Keratinocyte (primary cell): ENCODE data around the gene TUBB2B. TPM values are rescaled to one million over a fixed set of nuclear protein-coding genes. Genes with fewer than 3 reads are reported as not detected.
A peak's percentile ranks its signal among the peaks of the same experiment; 100 is the strongest.

Source experiments
- DNase-seq: peaks from one replicate; pipeline ENCODE4 v3.0.0-alpha.2; 2011; ENCODE audit warnings: low read depth, missing footprints, low spot score
- FAIRE-seq: peaks from 2 replicates; lab custom pipeline; 2011; peaks lifted over from hg19 to GRCh38; lab: Jason Lieb, UNC
- H2AFZ ChIP-seq: 2 replicates; pipeline ENCODE4 v1.6.0; 2012; ENCODE audit warnings: low read length, control low read depth, inconsistent platforms; ENCODE audit not compliant: control insufficient read depth
- H3K27ac ChIP-seq: 2 replicates; pipeline ENCODE4 v1.5.1; 2011; ENCODE audit warnings: low read length; ENCODE audit not compliant: control insufficient read depth, insufficient read depth
- H3K27me3 ChIP-seq: 3 replicates; pipeline ENCODE4 v1.6.0; 2011; ENCODE audit warnings: low read length; ENCODE audit not compliant: control insufficient read depth, insufficient read depth; ENCODE audit errors: extremely low read depth
- H3K36me3 ChIP-seq, 2 experiments: 2 replicates in 1 of 2; 3 replicates in 1 of 2; pipeline ENCODE4 v1.5.1; 2011; ENCODE audit warnings: low read length in 2 of 2, mild to moderate bottlenecking in 1 of 2; ENCODE audit not compliant: control insufficient read depth in 2 of 2, insufficient read depth in 2 of 2; ENCODE audit errors: extremely low read depth in 1 of 2
- H3K4me1 ChIP-seq: 3 replicates; pipeline ENCODE4 v1.5.1; 2011; ENCODE audit warnings: low read length; ENCODE audit not compliant: control insufficient read depth, insufficient read depth; ENCODE audit errors: extremely low read depth
- H3K4me2 ChIP-seq: 3 replicates; pipeline ENCODE4 v1.6.0; 2011; ENCODE audit warnings: low read depth, low read length; ENCODE audit not compliant: control insufficient read depth, insufficient read depth; ENCODE audit errors: extremely low read depth
- H3K4me3 ChIP-seq, 3 experiments: fragments of 200-600 bp in 1 of 3; sonication (generic) in 1 of 3; 2 replicates in 2 of 3; 3 replicates in 1 of 3; pipeline ENCODE4 v1.5.1; 2011 to 2016; ENCODE audit warnings: low read length in 3 of 3, mild to moderate bottlenecking in 3 of 3, control low read depth in 2 of 3, inconsistent platforms in 1 of 3, low read depth in 1 of 3, mixed read lengths in 1 of 3, mixed run types in 1 of 3, moderate library complexity in 1 of 3; ENCODE audit not compliant: control insufficient read depth in 2 of 3, insufficient read depth in 2 of 3; ENCODE audit errors: extremely low read depth in 1 of 3
- H3K79me2 ChIP-seq: 2 replicates; pipeline ENCODE4 v1.6.0; 2012; ENCODE audit warnings: low read length; ENCODE audit not compliant: control insufficient read depth, insufficient read depth
- H3K9ac ChIP-seq: 3 replicates; pipeline ENCODE4 v1.6.0; 2011; ENCODE audit warnings: low read length; ENCODE audit not compliant: control insufficient read depth, insufficient read depth; ENCODE audit errors: extremely low read depth
- H3K9me1 ChIP-seq: 3 replicates; pipeline ENCODE4 v1.6.0; 2011; ENCODE audit warnings: low read length; ENCODE audit not compliant: control insufficient read depth, insufficient read depth; ENCODE audit errors: extremely low read depth
- H3K9me3 ChIP-seq: 2 replicates; pipeline ENCODE4 v1.5.1; 2012; ENCODE audit warnings: low read depth, low read length; ENCODE audit not compliant: control insufficient read depth
- H4K20me1 ChIP-seq: 3 replicates; pipeline ENCODE4 v1.6.0; 2011; ENCODE audit warnings: low read length; ENCODE audit not compliant: control insufficient read depth, insufficient read depth; ENCODE audit errors: extremely low read depth
- EZH2 ChIP-seq: IDR thresholded peaks from one replicate; pipeline ENCODE4 v1.6.1; 2012; ENCODE audit warnings: inconsistent platforms, mild to moderate bottlenecking, low read length, moderate library complexity
- dilution Hi-C: fragments of 300-500 bp; cut with MboI; formaldehyde crosslinking; loops from one replicate; pipeline ENCODE4 v1.7.0; 2020; ENCODE audit warnings: low sequenced_read_pairs; ENCODE audit not compliant: extremely low pct_ligation_motif_present
- polyA minus RNA-seq, 3 experiments: library from RNA; depleted of rRNA, polyadenylated mRNA; stranded (reverse); fragments of >200 nt; gene quantifications; 1 replicate in 1 of 3; 2 replicates in 1 of 3; 3 replicates in 1 of 3; pipeline ENCODE4 v1.2.3, GENCODE V29; 2011
- polyA plus RNA-seq, 5 experiments: library from polyadenylated mRNA; depleted of rRNA in 3 of 5; stranded (reverse) in 3 of 5; stranded (forward) in 1 of 5; unstranded in 1 of 5; fragments of >200 nt; gene quantifications; 1 replicate in 1 of 5; 2 replicates in 3 of 5; 3 replicates in 1 of 5; pipeline versions ENCODE4 v1.2.1 to v1.2.3, GENCODE V29; 2011 to 2012; ENCODE audit warnings: missing spikeins in 2 of 5, low read depth in 1 of 5, low replicate concordance in 1 of 5
- TF ChIP-seq, protein P1 (sequence below), 3 experiments: IDR thresholded peaks in 1 of 3; conservative IDR thresholded peaks in 1 of 3; optimal IDR thresholded peaks in 1 of 3; 2 replicates in 2 of 3; 3 replicates in 1 of 3; pipeline versions ENCODE3 to v1.5.1; 2011; ENCODE audit warnings: low read length in 3 of 3, mild to moderate bottlenecking in 3 of 3, moderate library complexity in 2 of 3, control low read depth in 1 of 3, inconsistent platforms in 1 of 3; ENCODE audit not compliant: insufficient read depth in 2 of 3; ENCODE audit errors: extremely low read depth in 1 of 3

The TUBB2B gene
- 0.04 TPM in 1 of 3 replicates, not detected in the others for polyA plus RNA-seq
- 1.0 TPM for polyA plus RNA-seq (2011; ENCODE audit: low read depth)
- 0.04 and 0.09 TPM in 2 replicates for polyA plus RNA-seq (2011; cell fraction: cytosol; rRNA removed)
- not detected in 2 replicates for polyA plus RNA-seq (2011; cell fraction: nucleus; rRNA removed)
- 2.1 TPM in 1 of 2 replicates, not detected in the other for polyA plus RNA-seq (2012; ENCODE audit: low replicate concordance)
- polyA minus RNA-seq: 0.13 to 0.51 TPM in 2 of 3 replicates, not detected in the other
- polyA minus RNA-seq (2011; cell fraction: cytosol; rRNA and poly(A)+ RNA removed): not detected
- not detected in 2 replicates for polyA minus RNA-seq (2011; cell fraction: nucleus; rRNA and poly(A)+ RNA removed)

- dilution Hi-C loops: no loop called here
- Histone ChIP-seq H3K4me2 (peak within 1 kb of the TSS; percentile 82), H3K9ac (no peak within 1 kb of the TSS), H3K27me3 (peaks cover 79% of the 10 kb centered on the region), H2AFZ (peak within 1 kb of the TSS; percentile 35), H3K9me1 (no peaks in the 10 kb centered on the region), H3K79me2 (no peaks in the 10 kb centered on the region), H3K4me3 (peak within 1 kb of the TSS; percentile 26 to 56 (median 35)), H3K27ac (no peak within 1 kb of the TSS), H3K36me3 (no peaks in the 10 kb centered on the region), H4K20me1 (no peaks in the 10 kb centered on the region), H3K4me1 (peaks cover 18% of the 10 kb centered on the region), H3K9me3 (no peaks in the 10 kb centered on the region)
- TF ChIP-seq, protein P1, sequence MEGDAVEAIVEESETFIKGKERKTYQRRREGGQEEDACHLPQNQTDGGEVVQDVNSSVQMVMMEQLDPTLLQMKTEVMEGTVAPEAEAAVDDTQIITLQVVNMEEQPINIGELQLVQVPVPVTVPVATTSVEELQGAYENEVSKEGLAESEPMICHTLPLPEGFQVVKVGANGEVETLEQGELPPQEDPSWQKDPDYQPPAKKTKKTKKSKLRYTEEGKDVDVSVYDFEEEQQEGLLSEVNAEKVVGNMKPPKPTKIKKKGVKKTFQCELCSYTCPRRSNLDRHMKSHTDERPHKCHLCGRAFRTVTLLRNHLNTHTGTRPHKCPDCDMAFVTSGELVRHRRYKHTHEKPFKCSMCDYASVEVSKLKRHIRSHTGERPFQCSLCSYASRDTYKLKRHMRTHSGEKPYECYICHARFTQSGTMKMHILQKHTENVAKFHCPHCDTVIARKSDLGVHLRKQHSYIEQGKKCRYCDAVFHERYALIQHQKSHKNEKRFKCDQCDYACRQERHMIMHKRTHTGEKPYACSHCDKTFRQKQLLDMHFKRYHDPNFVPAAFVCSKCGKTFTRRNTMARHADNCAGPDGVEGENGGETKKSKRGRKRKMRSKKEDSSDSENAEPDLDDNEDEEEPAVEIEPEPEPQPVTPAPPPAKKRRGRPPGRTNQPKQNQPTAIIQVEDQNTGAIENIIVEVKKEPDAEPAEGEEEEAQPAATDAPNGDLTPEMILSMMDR (optimal IDR thresholded peaks at IDR 0.05 in 1 of 3, IDR thresholded peaks at IDR 0.05 in 1 of 3, conservative IDR thresholded peaks at IDR 0.05 in 1 of 3; ENCODE audit: extremely low read depth in 1 of 3, insufficient read depth in 2 of 3, low read length in 3 of 3): no peak
- peak; percentile 60 for TF ChIP-seq EZH2
- FAIRE-seq (no peak), DNase-seq (no peak)
Observed at GRCh38 chr6:3227363-3228045, at the start of gene TUBB2B. TSS of gene TUBB2B (minus strand) at chr6:3227653. CDS start at chr6:3227543, 110 bp downstream.

DNA sequence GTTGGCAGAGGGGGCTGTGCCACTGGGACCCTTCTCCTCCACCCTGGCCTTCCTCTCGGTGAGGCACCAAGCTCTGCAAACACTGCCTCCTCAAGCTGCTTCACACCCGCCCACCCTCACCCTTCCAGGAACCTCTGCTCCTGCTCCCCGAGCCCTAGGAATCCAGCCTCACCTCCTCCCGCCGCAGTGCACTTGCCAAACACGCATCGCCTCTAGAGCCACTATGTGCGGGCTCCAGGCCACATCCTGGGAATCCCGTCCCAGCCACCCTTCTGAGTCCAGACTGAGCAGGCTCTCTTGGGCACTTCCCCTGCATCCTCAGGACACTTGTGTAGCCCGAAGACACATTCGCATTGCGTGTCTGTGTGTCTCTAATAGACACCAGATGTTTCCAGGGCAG is 49.8 kb upstream of the TUBB2B start:
- dilution Hi-C loops: no loop called here
- H3K9me3 ChIP-seq: no peaks in the 10 kb centered on the region
- H3K36me3 ChIP-seq: peaks cover 8% of the 10 kb centered on the region in 2 experiments
- H3K79me2 ChIP-seq: no peaks in the 10 kb centered on the region
- peaks cover 7% of the 10 kb centered on the region for H3K4me1 ChIP-seq
- peaks cover 3% of the 10 kb centered on the region for H4K20me1 ChIP-seq
- H3K4me3 ChIP-seq: no peak overlapping the region
- no peaks in the 10 kb centered on the region for H3K27me3 ChIP-seq
- no peak for TF ChIP-seq EZH2
- TF ChIP-seq, protein P1 (optimal IDR thresholded peaks at IDR 0.05 in 1 of 3, IDR thresholded peaks at IDR 0.05 in 1 of 3, conservative IDR thresholded peaks at IDR 0.05 in 1 of 3; ENCODE audit: extremely low read depth in 1 of 3, insufficient read depth in 2 of 3, low read length in 3 of 3): no peak
- no peak overlapping the region for H3K4me2 ChIP-seq
- no peak overlapping the region for H3K27ac ChIP-seq
- FAIRE-seq (no peak), DNase-seq (no peak)
- H3K9ac ChIP-seq: no peak overlapping the region
- H3K9me1 ChIP-seq: no peaks in the 10 kb centered on the region
- H2AFZ ChIP-seq: no peak overlapping the region
